B cell (primary cell): ENCODE results near the gene AGO3. TPM values are rescaled to one million over a fixed set of nuclear protein-coding genes. Genes with fewer than 3 reads are reported as not detected.

Experiments
- ATAC-seq: fragments of 200-7000 bp; cut with Tn5 transposase; one replicate; pipeline ENCODE4 v1.10.0; 2021; ENCODE audit warnings: low read depth, mild to moderate bottlenecking, moderate number of reproducible peaks, moderate library complexity
- CTCF ChIA-PET: fragments of 350-600 bp; sonication (Branson Sonifier 250); formaldehyde crosslinking; loops from one replicate; lab custom pipeline; 2021; ENCODE audit warnings: antibody characterized with exemption, inconsistent platforms; lab: Charles Lee
- POLR2A ChIA-PET: fragments of 350-600 bp; sonication (Branson Sonifier 250); formaldehyde crosslinking; loops from one replicate; lab custom pipeline; 2021; ENCODE audit warnings: antibody characterized with exemption; lab: Charles Lee
- DNase-seq: peaks from one replicate; pipeline ENCODE4 v3.0.0; 2013
- H2AFZ ChIP-seq: 2 replicates; pipeline ENCODE4 v1.6.1; 2012; ENCODE audit warnings: mild to moderate bottlenecking, low read depth, low read length; ENCODE audit not compliant: insufficient read depth, poor library complexity, severe bottlenecking
- H3K27ac ChIP-seq, 2 donors: 1 replicate in 1 of 2; 2 replicates in 1 of 2; pipeline ENCODE4 v1.5.1; 2012 to 2013; ENCODE audit warnings: low read length in 2 of 2, mild to moderate bottlenecking in 2 of 2, moderate library complexity in 1 of 2
- H3K27me3 ChIP-seq, 4 experiments: fragments of 200-600 bp in 1 of 4; sonication (generic) in 1 of 4; replicated peaks in 1 of 4; 1 replicate in 2 of 4; 2 replicates in 2 of 4; pipeline versions ENCODE4 v1.6.1 to v1.7.0; 2013 to 2016; ENCODE audit warnings: low read length in 3 of 4, mild to moderate bottlenecking in 2 of 4, mixed read lengths in 1 of 4, moderate library complexity in 1 of 4; ENCODE audit not compliant: insufficient read depth in 4 of 4, control insufficient read depth in 3 of 4; ENCODE audit errors: control extremely low read depth in 1 of 4
- H3K36me3 ChIP-seq, 2 experiments: replicated peaks in 1 of 2; 1 replicate in 1 of 2; 2 replicates in 1 of 2; pipeline versions ENCODE4 v1.6.1 to v1.7.1; 2013; ENCODE audit warnings: low read length in 1 of 2; ENCODE audit not compliant: insufficient read depth in 2 of 2, control insufficient read depth in 1 of 2; ENCODE audit errors: control extremely low read depth in 1 of 2, extremely low read depth in 1 of 2
- H3K4me1 ChIP-seq, 2 donors: fragments of 200-600 bp in 1 of 2; sonication (generic) in 1 of 2; 1 replicate in 1 of 2; 2 replicates in 1 of 2; pipeline versions ENCODE4 v1.5.1 to v1.6.1; 2013 to 2017; ENCODE audit warnings: low read length in 2 of 2; ENCODE audit not compliant: control insufficient read depth in 2 of 2, insufficient read depth in 2 of 2
- H3K4me2 ChIP-seq: replicated peaks from 2 replicates; pipeline ENCODE3; 2012; ENCODE audit warnings: mild to moderate bottlenecking, low read depth, low read length; ENCODE audit not compliant: poor library complexity, severe bottlenecking
- H3K4me3 ChIP-seq, 5 experiments: fragments of 200-600 bp in 1 of 5; sonication (generic) in 1 of 5; 1 replicate in 3 of 5; 2 replicates in 2 of 5; pipeline versions ENCODE4 v1.5.1 to v1.7.0; 2011 to 2016; ENCODE audit warnings: low read length in 4 of 5, mild to moderate bottlenecking in 4 of 5, low read depth in 2 of 5, control low read depth in 1 of 5, moderate library complexity in 1 of 5; ENCODE audit not compliant: insufficient read depth in 1 of 5; ENCODE audit errors: control extremely low read depth in 1 of 5, extremely low read depth in 1 of 5
- H3K79me2 ChIP-seq: fragments of 200-600 bp; sonication (generic); one replicate; pipeline ENCODE4 v1.6.0; 2016; ENCODE audit warnings: low read length; ENCODE audit not compliant: control insufficient read depth, insufficient read depth
- H3K9ac ChIP-seq: fragments of 200-600 bp; sonication (generic); 2 replicates; pipeline ENCODE4 v1.6.1; 2017; ENCODE audit warnings: mild to moderate bottlenecking, low read length, moderate library complexity
- H3K9me3 ChIP-seq, 3 donors: one replicate each; pipeline versions ENCODE4 v1.6.1 to v1.7.1; 2013; ENCODE audit warnings: low read length in 2 of 3; ENCODE audit not compliant: control insufficient read depth in 2 of 3, insufficient read depth in 1 of 3; ENCODE audit errors: control extremely low read depth in 1 of 3
- H4K20me1 ChIP-seq: 2 replicates; pipeline ENCODE4 v1.6.0; 2012; ENCODE audit warnings: mild to moderate bottlenecking, low read length; ENCODE audit not compliant: insufficient read depth, control insufficient read depth, poor library complexity, severe bottlenecking
- H3K27ac Mint-ChIP-seq: one replicate; pipeline ENCODE4 v1.8.0; 2021; ENCODE audit warnings: mixed read lengths
- H3K27me3 Mint-ChIP-seq: one replicate; pipeline ENCODE4 v1.8.0; 2021; ENCODE audit warnings: mixed read lengths
- H3K4me1 Mint-ChIP-seq: one replicate; pipeline ENCODE4 v1.8.0; 2021; ENCODE audit warnings: mixed read lengths
- H3K4me3 Mint-ChIP-seq: one replicate; pipeline ENCODE4 v1.8.0; 2021; ENCODE audit warnings: mixed read lengths
- H3K9me3 Mint-ChIP-seq: one replicate; pipeline ENCODE4 v1.8.0; 2022; ENCODE audit warnings: mixed read lengths; ENCODE audit not compliant: insufficient read depth
- CTCF ChIP-seq: fragments of 200-600 bp; IDR thresholded peaks from one replicate; pipeline ENCODE4 v1.8.0; 2022; ENCODE audit warnings: antibody characterized with exemption, mild to moderate bottlenecking
- EZH2 ChIP-seq: IDR thresholded peaks from 2 replicates; pipeline ENCODE4 v1.6.1; 2012; ENCODE audit warnings: borderline replicate concordance, low read depth, mild to moderate bottlenecking, moderate library complexity, low read length; ENCODE audit not compliant: insufficient read depth, poor library complexity, severe bottlenecking
- WGBS: methylation state at CpG from one replicate; pipeline ENCODE4 v1.1.5; 2013; ENCODE audit warnings: missing lambda C conversion rate; ENCODE audit not compliant: insufficient coverage; 5-methylcytosine and 5-hydroxymethylcytosine counted together
- intact Hi-C: fragments of 100-400 bp; cut with micrococcal nuclease; formaldehyde crosslinking; loops from one replicate; pipeline ENCODE4 v1.10.0; 2022
- polyA plus RNA-seq: library from polyadenylated mRNA; depleted of rRNA; stranded (reverse); fragments of >200 nt; gene quantifications from 2 replicates; pipeline ENCODE4 v1.2.3, GENCODE V29; 2012
- total RNA-seq, 2 donors: library from RNA; stranded (reverse); fragments of 120-200 nt in 1 of 2; gene quantifications; 1 replicate in 1 of 2; 2 replicates in 1 of 2; pipeline versions ENCODE4 v1.2.3 to v1.2.4, GENCODE V29; 2013 to 2022

The AGO3 gene
- total and polyA plus RNA-seq, 2 donors (not counting 1 experiment from before 2014, with no cell fraction given), result 5.1 to 44.9 TPM

DNA sequence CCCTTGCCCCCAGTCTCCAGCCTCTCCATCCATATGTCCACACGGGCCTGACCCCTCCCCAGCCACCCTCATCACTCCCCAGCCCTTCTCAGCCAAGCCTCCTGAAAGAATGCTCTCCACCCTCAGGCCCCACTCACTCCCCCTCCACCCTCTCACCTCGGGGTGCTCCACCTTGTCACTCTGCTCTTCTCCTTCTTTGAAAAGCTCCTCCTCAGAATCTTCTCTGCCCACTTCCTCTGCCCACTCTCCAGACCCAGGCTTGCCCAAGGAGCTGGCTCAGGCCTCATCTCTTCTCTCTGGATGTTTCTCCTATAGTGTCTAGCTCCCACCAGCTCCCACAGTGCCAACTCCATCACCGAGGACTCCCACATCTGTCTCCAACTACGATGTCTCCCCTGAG is 180.2 kb downstream of the AGO3 start:
- no peak overlapping the region for H3K4me3 ChIP-seq
- intact Hi-C loops, result no loop called here
- TF ChIP-seq CTCF (no peak), EZH2 (no peak)
- H4K20me1 ChIP-seq, result no peaks in the 10 kb centered on the region
- H3K4me3 Mint-ChIP-seq, result no peak overlapping the region
- no peak overlapping the region for H3K27ac ChIP-seq
- ChIA-PET CTCF (interaction anchor here (1.0 kb wide), 1 partner anchor 38 kb away, joined by 3 read pairs; the partner anchor contains the start of gene TRAPPC3), POLR2A (no interaction called here)
- ATAC-seq, result no peak
- no peaks in the 10 kb centered on the region for H3K36me3 ChIP-seq
- no peaks in the 10 kb centered on the region for H3K27me3 Mint-ChIP-seq
- no peaks in the 10 kb centered on the region for H3K4me1 ChIP-seq
- H3K27ac Mint-ChIP-seq, result no peak overlapping the region
- H3K4me1 Mint-ChIP-seq, result peaks cover 2% of the 10 kb centered on the region
- H3K4me2 ChIP-seq, result no peak overlapping the region
- DNase-seq, result no peak
- H3K9me3 Mint-ChIP-seq, result no peaks in the 10 kb centered on the region
- WGBS, result 78% methylated on average over 3 of the region's 4 CpGs
- no peak overlapping the region for H3K9ac ChIP-seq
- H3K27me3 ChIP-seq, result no peaks in the 10 kb centered on the region
- H3K79me2 ChIP-seq, result no peaks in the 10 kb centered on the region
- no peaks in the 10 kb centered on the region for H3K9me3 ChIP-seq
- H2AFZ ChIP-seq, result no peak overlapping the region

- Histone ChIP-seq H3K36me3 (no peaks in the 10 kb centered on the region), H2AFZ (no peak overlapping the region), H3K79me2 (no peaks in the 10 kb centered on the region), H4K20me1 (no peaks in the 10 kb centered on the region), H3K4me2 (no peak overlapping the region), H3K4me3 (no peak overlapping the region), H3K27me3 (peaks cover 0 to under 1% (median 0%) of the 10 kb centered on the region in 4 experiments), H3K9ac (no peak overlapping the region), H3K27ac (no peak overlapping the region), H3K4me1 (no peaks in the 10 kb centered on the region), H3K9me3 (no peaks in the 10 kb centered on the region)
- DNase-seq (no peak), ATAC-seq (no peak)
- no peak for TF ChIP-seq CTCF
- no peak for TF ChIP-seq EZH2
- Mint-ChIP-seq H3K4me3 (no peak overlapping the region), H3K27me3 (no peaks in the 10 kb centered on the region), H3K4me1 (peaks cover 2% of the 10 kb centered on the region), H3K9me3 (no peaks in the 10 kb centered on the region), H3K27ac (no peak overlapping the region)
- POLR2A ChIA-PET, result no interaction called here
- 93% methylated on average over 9 of the region's 9 CpGs for WGBS
- intact Hi-C loops, result no loop called here
- CTCF ChIA-PET, result interaction anchor here (1.1 kb wide), 1 partner anchor 20 kb away, joined by 4 read pairs; no protein-coding TSS in a partner anchor
Measured at GRCh38 chr1:36112823-36113222, 181.9 kb downstream of the AGO3 start.
